Neural progenitor cell (in vitro differentiated cells): Measurements from ENCODE around the gene CLDN15.

Experiments used
- CTCF ChIP-seq: fragments of 200-600 bp; sonication (generic); IDR thresholded peaks from 2 replicates; pipeline ENCODE4 v1.5.1; 2017; ENCODE audit warnings: antibody characterized with exemption, mild to moderate bottlenecking
- EZH2 ChIP-seq: fragments of 200-600 bp; sonication (generic); IDR thresholded peaks from 2 replicates; pipeline ENCODE4 v1.6.1; 2017; ENCODE audit warnings: antibody characterized with exemption, mild to moderate bottlenecking, moderate library complexity
- EZH2phosphoT487 ChIP-seq: fragments of 200-600 bp; sonication (generic); IDR thresholded peaks from 2 replicates; pipeline ENCODE4 v1.6.1; 2017; ENCODE audit warnings: antibody characterized with exemption

GRCh38 chr7:101239191-101239950 lies 1.8 kb upstream of the CLDN15 start:
- no peak for TF ChIP-seq CTCF
- no peak for TF ChIP-seq EZH2phosphoT487
- TF ChIP-seq EZH2, result no peak
